ENCODE data around the gene SNX13.

- no peak for TF ChIP-seq CTCF (IDR thresholded peaks at IDR 0.05; ENCODE audit: insufficient read depth, low read length)
- no peak for TF ChIP-seq POLR2AphosphoS5 (IDR thresholded peaks at IDR 0.05; ENCODE audit: low read depth)
- TF ChIP-seq SPI1 (IDR thresholded peaks at IDR 0.05; ENCODE audit: borderline replicate concordance, low read depth) = no peak
- TF ChIP-seq GABPA (IDR thresholded peaks at IDR 0.05; ENCODE audit: low read depth) = no peak
- TF ChIP-seq REST (IDR thresholded peaks at IDR 0.05; ENCODE audit: insufficient replicate concordance, low read depth) = no peak
Observed at GRCh38 chr7:17782216-17782549, 158.1 kb downstream of the SNX13 start.

Measured in HL-60 (cell line).